Stimulated activated CD8-positive, alpha-beta memory T cell treated with anti-CD3 and anti-CD28 coated beads, Interleukin-7, amount 100 ng/mL, for 1 hour (primary cell): Measurements from ENCODE around the gene PAPOLA.

Experiments
- DNase-seq, 2 donors: peaks; one replicate each; pipeline ENCODE4 v3.0.0-alpha.2; 2020; ENCODE audit warnings: low read depth in 2 of 2

PAPOLA gene

DNA sequence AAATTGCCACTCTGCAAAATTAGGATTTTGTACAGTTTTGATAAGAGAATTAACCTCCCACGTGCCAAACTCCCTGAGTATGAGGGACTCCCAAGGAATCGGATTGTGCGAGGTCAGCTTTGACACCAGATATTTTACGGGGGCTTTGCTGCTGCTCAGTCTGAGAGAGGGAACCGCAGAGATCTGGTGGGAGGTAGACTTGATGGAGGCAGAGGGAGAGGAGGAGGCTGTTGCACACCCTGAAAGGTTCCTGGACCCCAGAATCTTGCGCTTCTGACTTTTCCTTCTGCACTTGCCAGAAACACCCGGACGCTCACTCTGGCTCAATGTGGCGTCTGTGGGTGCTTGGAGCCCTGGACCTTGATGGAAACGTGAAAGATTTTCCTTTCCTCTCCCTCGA lies 83.9 kb downstream of the PAPOLA start:
- DNase-seq = no peak

DNA sequence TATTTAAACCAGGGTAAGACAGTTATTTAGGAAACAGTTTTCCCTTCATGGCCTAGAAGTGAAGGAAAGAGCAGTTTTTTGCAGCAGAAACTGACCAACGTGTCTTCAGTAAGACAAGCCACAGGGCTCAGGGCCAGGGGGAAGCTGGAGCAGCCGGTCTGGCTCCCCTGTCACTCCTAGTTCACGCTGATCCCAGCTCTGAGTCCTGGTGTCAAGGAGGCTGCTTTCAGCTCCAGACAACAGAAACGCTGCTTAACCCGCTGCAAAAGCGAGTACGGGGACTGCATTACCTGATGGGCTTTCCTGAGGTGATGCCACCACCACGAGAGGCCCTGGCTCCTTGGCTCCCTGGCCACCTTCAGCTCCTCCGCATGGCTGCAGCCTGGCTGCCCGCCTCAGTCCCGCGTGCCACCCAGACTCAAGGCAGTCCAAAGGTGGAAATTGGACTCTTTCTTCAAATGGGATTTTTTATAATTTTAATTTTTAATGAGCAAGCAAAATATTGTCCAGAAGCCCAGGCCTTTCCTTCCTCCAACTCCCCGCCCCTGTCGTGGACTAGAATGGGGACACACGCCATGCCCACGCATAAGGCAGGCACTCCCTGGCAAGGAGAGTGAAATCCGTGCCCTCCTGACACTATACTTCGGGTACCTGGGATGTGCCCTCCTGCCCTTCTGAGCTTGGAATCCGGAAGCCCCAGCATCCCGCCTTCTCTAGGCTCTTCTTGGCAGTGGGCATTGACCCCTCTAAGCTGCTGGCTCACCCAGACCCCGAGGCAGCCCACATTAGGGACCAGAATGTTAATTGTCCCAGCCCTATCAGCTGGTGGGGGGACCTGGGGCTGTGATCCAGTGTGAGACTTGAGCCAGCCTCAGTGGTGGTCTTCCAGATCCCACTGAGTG lies 85.0 kb downstream of the PAPOLA start:
- DNase-seq = no peak

- DNase-seq = no peak
These were observed 85.7 kb downstream of the PAPOLA start for GRCh38 chr14:96587823-96588385.

DNA sequence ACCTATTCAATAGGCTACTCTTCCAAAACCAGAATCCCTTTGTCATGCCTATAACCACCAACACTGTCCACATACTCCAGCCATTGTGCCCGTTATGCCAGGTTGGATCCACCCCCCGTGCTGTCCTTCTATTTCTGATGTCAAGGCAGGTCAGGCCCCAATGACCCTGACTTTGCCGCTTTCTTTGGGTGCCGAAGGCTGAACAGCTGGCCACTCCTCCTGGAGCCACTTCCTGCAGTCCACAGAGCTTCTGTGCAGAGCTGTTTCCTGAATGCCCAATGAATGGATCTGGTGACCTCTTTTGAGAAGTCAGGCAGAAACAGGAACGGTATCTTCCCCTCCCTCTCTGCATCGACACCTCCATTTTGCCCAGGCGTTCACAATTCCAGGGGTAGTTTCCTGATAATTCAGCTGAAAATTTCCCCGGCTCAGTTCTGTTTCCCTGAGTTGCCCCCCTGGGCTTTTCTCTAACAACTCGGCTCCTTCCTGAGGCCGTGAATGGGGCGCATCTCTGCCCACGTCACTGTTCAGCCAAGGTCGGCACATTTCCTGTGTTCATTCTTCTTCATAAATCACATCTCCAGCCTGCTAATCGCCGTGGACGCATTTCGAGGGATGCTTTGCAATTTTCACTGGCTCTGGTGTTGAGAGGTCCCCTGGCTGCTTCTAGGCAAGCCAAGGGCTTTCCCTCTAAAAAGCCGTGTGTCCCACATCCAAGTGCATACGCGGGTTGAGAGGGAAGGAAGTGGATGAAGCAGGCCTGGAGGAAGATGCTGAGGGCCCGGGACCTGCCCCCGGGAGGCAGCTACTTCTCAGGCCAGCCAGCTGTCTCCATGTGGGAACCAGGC lies 86.5 kb downstream of the PAPOLA start:
- no peak for DNase-seq

GRCh38 chr14:96589577-96589976 lies 87.4 kb downstream of the PAPOLA start:
- no peak for DNase-seq

DNA sequence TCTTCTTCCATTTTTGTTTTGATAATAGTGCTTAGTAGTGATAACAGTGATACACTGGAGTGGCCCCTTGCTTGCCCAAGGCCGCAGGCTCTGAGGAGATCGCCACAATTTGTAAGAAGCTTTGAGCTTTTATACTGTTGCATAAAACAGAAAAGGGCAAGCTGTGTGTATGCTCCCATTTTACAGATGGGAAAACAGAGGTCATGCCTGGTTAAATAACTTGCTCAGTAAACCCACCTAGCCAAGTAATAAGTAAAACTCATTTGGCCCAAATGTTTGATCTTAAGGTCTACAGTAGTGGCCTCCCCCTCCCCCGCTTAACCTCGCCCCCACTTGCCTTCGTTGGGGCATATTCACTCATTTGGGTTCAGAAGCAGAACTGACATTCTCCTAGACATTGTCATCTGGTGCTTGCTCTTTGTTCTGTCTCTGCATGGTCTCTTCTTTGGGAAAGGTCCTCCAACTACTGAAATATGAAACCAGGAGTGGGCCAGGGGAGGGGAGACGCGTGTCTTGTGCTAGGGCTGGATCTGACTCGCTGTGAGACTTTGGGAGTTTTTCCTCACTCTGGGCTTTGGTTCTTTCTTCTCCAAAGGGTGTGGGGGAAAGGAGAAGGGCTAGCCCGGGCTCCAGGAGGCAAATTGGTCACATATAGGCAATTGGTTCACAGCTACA lies 88.1 kb downstream of the PAPOLA start:
- DNase-seq = no peak

DNA sequence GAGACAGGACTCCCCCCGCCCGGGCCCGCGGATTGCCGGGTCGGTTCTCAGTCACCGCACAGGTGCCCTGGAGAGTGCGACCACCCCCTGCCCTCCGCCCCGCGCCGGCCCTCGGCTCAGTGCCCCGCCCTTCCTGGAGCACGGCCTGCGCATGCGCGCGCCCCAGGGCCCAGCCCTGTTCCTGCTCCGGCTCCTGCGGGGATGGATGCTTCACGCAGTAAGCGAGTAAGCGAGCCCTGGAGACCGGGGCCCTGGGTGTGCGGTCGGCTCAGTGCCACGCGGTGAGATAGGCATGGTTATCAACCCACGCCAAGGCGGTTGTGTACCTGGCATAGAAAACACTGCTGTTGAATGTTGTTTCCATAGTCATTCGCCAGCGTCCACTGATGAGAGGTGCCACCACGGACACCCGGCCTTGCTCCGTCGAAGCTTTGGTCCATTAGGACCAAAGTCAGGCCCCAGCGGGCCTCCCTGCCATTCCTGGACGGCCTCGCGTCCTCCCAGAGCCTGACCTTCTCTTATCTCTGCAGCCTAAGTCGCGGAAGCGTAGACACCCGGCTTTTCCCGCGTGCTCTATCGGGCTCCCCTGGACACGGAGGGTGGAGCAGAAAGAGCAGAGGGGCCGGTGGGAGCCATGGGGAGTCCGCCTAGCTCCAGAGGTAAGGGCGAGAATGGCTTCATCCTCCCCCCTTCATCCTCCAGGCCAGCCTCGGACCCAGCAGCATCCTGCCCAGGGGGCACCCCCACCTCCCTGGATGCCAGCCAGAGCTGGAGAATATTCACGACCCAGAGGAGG lies 90.6 kb downstream of the PAPOLA start:
- DNase-seq = peak; percentile 18 to 35

DNA sequence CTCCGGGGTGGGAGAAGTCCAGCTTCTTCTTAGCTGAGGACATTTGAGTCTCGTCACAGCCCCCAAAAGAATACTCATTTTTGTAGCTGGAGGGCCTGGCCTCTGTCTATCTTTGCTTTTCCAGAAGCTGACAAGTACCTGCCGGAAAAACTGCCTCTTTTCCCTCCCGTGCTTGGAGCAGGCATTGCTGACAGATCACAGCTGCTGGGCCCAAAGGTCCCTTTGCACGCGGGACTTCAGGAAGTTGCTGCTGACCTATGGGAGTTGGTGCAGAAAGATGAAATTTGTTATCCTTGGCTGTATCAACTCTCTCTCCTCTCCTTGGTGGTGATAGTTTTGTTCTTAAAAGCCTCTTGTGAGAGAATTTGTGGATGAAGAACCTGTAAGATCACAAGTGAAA lies 92.8 kb downstream of the PAPOLA start:
- no peak for DNase-seq

- DNase-seq = no peak
These were observed 95.5 kb downstream of the PAPOLA start for GRCh38 chr14:96597680-96598079.

- DNase-seq = no peak
These were observed 96.2 kb downstream of the PAPOLA start for GRCh38 chr14:96598332-96598928.

DNA sequence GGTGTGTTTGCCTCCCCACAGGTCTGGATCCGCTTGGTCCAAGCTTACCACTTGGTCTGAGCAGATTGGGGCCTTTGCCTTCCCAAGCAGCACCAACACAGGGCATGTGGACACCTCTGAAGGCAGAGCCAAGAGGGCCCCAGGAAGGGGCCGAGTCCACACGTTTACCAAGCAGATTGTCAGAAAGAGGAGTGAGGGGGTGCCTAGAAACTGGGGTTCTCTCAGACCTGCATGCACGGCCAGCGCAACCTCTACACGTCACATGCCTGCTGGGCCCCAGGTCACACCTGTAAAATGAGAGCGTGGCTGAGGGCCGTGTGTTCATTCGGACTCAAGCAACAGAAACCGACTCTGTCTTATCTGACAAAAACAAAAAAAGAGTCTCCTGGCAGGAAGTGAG lies 96.9 kb downstream of the PAPOLA start:
- no peak for DNase-seq

DNA sequence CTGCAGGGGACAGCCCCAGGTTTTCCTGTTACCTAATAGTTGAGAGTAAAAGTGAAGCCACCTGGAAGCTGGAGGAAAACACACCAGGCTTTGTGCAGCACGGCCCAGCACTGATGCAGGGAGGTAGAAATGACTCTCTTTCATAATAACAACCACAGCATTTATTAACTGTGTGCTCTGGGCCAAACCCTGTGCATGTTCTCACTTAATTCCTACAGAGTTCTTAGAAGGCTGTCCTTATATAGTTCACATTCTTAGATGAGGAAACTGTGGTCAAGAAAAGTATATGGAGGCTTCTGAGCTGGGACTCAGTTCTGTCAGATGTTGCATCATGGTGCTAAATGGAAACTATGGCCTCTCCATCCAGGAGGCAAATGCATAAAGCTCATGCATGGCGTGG lies 100.0 kb downstream of the PAPOLA start:
- DNase-seq = no peak

- DNase-seq = no peak
These were observed 101.4 kb downstream of the PAPOLA start for GRCh38 chr14:96603350-96604255.

DNA sequence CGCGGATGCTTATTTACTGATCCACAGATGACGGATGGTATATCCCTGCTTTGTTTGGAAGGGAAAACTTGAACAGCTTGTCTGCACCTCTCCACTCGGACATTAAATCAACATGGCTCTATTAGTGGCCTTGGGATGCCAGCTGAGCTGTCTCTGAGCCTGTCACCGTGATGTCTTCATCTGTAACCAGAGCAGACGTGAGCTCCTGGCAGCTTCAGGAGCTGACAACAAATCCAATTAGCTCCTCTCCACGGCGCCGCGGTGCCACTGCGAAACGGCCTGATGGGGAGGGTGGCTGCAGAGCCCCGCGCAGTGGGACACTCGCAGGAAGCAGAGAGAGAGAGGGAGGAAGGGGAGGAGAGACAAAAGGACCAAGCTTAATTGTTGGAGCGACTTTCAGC lies 112.3 kb downstream of the PAPOLA start:
- no peak for DNase-seq

DNA sequence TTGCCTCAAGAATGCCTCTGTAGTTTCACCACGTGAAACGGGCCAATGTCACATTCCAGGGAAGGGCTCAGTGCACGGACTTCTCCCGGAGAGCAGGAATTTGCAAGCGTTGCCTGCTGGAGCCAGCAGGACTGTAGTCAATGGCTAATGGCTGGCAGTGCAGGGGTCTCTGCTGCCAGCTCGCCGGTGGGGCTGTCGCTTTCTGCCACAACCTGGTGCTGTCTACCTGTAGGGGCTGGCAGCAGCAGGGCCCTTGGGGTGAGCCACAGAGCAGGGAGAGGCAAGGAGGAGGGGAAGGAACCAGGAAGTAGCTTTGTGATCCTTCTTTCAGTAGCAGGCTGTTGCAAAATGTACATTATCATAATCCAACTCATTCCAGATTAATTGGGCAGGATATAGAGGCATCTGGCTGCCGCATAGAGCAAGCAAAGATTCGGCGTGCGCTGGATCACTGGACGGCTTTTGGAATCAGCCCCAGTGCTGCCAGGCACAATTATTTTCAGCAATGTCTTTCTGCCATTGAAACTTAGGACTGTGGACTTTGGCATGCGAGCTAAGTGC lies 114.1 kb downstream of the PAPOLA start:
- no peak for DNase-seq
